Hematopoietic multipotent progenitor cell (in vitro differentiated cells): Measurements from ENCODE around the gene PBX2. TPM values are rescaled to one million over a fixed set of nuclear protein-coding genes. Genes with fewer than 3 reads are reported as not detected.
"Not testable (repeated sequence)": the region's sequence is repeated elsewhere in the genome, so short reads cannot be mapped to it uniquely, and the experiment has no call there.

Source experiments
- DNase-seq, 3 donors: peaks; one replicate each; pipeline ENCODE4 v3.0.0-alpha.2; 2011 to 2015; ENCODE audit warnings: low read depth in 2 of 3, low spot score in 2 of 3
- small RNA-seq: library from RNA; depleted of rRNA; stranded (forward); fragments of <200 nt; gene quantifications from one replicate; pipeline ENCODE3, GENCODE V24; 2012
- total RNA-seq: library from RNA; depleted of rRNA; stranded (reverse); fragments of >200 nt; gene quantifications from one replicate; pipeline ENCODE4 v1.2.3, GENCODE V29; 2012

Gene PBX2
- total RNA-seq, 1 donor, result 75.9 TPM

DNA sequence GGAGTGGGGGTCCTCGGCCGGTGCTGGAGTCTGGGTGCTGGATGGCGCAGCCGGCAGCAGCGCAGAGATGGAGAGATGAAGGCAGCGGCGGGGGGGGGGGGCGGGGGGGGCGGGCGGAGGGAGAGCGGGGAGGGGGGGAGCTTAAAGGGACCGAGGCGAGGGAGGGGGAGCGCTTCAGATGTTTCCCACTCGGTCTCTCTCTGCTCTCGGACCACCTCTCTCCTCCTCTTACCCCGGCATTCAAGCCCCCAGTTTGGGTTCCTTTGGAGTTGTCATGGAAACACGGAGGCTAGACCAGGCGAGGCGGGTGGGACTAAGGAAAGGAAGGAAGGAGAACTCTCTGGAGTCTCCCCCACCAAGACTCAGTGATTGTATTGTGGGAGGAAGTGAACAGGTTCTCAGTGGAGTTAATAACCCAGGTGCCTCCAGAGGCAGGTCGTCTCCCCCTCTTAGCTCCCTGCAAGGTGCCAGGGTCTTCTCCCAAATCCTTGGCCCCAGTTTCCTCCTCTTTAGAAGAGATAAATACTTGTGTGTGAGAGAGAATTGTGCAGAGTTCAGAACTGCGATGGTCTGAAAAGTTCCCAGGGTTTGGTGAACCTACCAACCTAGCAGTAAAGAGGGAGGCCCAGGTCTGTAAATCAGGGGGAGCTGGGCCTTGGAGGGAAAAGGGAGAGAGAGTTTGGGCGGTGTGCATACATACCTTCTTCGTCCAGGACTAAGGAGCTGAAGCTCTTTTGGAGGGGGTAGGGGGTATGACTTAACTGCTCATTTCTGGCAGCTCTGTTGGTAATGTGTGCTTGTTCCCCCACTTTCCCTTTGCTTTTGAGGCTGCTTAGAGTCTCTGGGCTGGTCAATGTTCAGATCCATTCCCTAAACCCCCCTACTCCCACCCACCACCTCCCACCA lies 37.9 kb downstream of the PBX2 start, which contains the start of gene PRRT1:
PRRT1 (minus strand) TSS at position 77 of the 906 bp plus-strand sequence. CDS start 112 bp downstream, outside the sequence.
- no peak for DNase-seq

DNA sequence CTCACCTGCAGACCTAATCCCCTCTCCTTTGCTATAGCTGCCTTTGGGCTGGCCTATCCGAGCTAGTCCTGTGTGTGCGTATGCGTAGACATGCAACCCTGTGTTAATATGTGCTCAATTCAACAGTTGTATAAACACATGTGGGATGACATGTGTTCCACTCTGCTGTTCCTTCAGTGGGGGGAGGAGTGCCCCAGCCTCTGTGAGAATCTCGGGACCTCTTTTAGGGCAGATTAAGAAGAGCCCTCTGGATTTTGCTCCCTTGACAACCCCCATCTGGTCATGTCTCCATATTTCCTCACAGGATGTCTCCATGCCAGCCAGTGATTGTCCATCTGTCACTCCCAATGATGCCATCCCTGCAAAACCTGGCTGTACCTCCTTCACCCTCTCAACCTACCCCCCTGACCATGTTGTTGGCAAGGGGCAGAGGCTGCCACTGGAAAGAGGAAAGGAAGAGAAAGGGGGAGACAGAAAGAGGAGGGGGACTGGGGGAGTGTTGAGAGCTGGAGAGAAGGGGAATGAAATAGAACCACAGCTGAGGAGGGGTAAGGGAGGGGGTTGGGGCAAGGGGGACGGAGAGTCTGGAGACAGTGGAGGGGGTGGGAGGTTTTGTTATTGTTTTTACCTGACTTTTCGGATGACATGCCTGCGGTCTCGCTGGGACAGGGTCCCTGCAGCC lies 38.7 kb downstream of the PBX2 start:
- no peak for DNase-seq

DNA sequence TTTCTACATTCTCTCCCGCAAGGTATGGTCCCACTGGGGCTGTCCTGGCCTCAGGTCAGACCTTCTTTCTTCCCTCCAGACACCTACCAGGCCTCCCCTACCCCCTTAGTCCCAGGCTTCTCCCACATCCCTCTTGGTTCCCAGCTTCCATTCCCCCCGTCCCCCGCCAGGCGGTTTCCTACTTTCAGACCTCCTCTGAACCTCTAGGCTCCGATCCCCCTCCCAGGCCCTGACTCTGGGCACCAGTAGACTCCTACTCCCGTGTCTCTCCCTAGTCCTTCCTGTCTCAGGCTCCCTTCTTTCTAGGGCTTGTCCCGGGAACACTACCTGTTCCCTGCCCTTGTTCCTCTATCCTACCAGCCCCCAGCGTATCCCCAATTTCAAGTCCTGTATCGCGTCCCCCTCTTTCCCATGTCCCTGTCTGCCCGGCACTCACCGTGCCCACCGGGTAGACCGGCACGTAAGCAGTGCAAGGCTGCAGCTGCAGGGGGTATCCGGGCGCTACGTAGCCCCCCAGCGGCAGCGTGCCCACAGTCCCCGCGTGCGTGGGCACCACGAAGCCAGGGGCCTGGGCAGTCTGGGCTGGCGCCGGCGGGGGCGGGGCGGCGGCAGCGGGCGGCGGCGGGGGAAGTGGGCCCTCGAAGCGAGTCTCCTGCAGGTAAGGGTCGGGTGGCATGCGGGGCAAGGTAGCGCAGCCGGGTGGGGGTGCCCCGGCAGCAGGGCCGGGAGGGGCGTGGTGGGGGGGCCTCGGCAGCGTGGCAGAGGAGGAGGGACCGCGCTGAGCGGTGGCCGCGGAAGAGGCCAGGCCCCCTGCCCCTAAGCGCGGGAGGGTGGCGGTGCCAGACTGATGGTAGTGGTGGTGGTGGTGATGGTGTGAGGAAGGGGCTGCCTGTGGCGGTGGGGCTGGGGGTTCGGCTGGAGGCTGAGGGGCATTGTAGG lies 39.8 kb downstream of the PBX2 start:
- no peak for DNase-seq

DNA sequence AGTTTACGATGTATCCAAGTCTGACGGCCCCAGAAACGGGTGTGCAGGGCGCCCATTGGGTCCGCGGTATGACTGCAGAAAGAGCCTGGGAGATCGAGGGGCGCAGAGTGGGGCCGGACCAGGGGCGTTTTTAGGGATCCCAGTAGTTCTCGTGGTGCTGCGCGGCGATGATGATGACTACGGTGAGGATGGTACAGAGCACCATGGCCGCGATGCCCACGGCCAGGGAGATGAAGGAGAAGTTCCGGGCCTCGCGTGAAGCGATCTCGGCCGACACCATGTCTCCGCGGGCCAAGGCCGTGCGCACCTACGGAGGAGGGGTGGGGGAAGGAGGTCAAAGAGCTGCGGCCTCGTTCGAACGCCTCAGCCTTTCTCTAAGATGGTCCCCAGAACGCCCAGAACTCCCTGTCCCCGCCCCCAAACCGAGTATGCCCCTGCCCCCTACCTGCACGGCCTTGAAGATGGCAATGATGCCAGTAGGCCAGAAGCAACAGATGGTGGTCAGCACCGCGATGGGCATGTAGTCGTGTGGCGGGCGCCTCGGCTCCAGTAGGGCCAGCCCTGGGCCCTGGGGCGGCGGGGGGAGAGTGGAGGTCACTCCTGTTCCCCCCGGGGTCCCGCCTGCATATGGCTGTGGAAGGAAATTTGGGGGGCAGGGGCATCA lies 40.8 kb downstream of the PBX2 start:
- no peak for DNase-seq

DNA sequence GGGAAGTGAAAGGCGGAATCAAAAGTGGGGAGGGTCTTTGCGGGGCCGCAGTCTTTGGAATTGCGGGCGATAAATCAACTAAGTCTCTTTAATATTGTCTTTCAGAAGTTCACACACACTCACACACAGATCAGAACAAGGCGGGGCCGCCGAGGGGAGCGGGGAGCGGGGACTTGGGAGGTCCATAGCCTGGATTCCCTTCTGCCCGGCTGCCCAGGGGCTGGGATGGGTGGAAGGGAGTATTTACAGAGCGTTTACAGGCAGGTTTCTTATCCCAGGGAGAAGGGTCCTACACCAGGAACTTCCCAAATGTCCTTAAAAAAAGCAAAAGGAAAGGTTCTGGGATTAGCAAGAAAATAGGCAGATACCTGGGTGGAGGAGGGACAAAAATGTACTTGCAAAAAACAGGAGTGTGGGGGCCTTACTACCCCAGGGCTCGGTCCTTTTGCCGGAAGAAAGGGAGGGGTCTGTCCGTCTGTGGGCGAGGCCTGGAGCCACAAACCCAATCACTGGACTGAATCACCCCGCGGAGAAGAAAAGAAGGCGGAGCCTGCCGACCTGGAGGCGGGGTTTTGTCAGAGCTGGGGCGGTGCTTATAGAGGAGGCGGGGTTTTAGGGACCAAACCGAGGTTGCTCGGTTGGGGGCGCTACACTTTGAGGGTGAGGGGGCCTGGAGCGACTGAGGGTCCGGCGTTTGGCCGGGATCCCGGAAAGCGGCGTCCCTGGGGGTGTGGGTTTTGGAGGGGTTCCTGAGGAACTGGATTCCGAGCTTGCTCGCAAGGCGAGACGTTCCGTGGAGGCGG lies 41.5 kb downstream of the PBX2 start:
- DNase-seq, result peak in 2 of 3 donors; percentile 85 to 93

DNA sequence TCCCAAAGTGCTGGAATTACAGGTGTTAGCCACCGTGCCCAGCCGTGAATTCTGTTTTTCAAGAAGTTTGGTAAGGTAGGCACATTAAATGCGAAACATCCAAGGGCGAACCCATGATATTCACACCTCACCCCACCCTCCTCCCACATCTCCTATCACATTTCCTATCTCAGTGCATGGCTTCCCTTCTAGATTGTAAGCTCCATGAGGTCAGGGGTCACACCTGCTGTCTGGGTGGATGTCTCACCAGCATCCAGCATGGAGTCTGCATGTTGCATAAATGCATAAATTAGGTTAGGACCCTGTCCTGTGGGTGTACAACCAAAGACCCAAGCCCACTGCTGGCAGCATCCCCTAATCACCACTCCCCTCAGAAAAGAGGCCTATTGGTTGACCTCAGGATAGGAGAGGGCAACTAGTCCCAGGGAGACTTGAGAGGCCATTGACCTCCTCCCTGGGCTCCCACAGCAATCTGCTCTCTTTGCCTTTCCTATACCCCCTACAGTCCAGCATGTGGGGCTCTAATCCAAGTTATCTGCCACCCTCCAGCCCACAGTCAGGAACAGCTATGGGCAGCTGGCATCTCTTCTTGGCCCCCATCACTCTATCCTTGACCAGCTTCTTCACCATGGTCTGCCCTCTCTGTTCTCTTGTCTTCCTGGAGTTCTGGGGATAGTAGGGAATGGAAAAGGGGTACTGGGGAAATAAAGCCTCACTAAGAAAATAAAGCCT lies 42.4 kb downstream of the PBX2 start:
- peak in 1 of 3 donors; percentile 36 for DNase-seq

DNA sequence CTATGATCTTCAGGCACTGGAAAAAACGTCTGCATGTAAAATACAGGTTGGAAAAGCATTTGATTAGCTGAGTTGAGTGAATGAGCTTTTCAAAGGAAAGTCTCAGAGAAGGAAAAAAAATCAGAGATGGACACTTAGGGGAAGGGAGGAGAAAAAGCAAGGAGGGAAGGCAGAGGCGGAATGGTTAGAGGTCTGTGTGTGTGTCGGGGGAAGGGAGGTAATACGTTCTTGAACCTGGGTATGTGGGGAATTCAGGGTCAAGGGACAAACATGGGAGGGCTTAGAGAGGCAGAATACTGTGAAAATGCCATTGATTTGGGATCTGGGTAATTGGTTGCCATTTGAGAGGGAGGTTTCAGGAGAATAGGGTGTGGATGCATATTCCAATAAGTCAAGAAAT lies 43.3 kb downstream of the PBX2 start:
- DNase-seq, result no peak

DNA sequence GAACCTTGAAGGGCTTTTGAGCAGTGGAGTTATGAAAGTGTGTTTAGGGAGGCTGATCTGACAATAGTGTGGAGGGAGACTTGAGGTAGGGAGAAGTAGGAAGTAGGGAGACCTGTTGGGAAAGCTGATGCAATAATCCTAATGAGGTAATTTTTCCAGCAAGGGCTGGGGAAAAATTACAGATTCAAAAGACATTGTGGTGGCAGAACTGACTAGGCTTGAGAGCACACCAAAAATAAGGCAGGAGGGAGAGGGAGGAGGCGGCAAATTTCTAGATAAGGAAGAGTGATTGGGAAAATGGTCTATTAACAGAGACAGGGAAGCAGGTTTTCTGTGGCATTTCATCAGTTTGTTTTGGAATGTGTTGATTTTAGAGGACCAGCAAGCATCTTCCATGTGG lies 43.7 kb downstream of the PBX2 start:
- DNase-seq, result no peak

DNA sequence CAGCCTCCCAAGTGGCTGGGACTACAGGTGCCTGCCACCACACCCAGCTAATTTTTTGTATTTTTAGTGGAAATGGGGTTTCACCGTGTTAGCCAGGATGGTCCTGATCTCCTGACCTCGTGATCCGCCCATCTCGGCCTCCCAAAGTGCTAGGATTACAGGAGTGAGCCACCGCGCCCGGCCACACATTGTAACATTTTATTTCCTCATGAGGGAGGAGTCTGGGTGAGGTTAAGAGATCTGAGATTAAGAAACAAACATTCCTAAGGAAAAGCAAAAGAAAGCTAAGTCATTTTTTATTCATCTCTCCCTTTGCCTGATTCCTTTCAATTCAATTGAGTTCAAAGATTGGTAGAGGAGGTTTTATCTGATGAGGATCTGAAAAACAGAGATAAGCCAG lies 45.8 kb downstream of the PBX2 start:
- DNase-seq, result not testable (repeated sequence)

DNA sequence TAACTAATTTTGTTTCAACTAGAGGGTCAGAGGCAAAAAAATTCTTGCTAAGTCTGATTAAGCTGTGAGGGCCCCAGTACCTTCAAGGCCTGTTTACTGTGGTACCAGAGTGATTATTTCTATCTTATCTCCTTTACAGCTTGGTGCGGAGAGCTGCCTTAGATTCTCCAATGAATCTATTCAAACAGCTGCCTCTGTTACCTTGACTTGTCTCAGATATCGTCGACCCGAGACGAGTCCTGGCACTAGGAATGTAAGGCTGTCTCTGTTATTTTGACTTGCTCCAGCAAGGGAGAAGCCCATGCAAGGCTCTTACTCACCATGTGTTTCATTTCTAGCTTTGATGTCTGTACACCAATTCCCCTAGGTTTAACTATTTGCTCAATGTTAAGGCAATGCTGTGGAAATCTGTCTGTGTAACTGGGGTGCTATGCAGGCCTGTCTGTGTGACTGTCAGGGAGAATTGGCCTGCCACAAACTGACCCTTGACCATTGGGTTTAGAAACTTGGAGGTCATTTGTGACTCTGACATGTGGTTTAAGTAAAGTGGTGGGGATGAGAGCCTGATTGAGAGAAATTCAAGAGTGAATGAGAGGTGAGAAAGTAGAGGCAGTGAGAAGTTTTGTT lies 49.5 kb downstream of the PBX2 start:
- no peak for DNase-seq

DNA sequence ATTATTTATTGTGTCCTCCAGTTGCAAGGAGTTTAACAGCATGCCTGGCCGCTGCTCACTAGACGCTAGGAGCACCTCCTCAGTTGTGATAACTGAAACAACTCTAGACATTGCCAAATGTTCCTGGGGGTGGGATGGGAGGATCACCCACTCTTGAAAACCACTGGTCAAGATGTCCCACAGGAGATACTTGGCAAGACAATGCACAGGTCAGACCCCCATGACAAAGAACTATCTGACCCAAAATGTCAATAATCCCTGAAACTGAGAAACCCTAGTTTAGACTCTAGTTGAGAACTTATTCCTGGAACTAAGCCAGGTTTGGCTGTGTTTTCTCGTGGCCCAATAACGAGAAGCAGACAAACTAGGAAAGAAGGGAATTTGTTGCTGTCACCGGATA lies 50.4 kb downstream of the PBX2 start:
- DNase-seq, result no peak

DNA sequence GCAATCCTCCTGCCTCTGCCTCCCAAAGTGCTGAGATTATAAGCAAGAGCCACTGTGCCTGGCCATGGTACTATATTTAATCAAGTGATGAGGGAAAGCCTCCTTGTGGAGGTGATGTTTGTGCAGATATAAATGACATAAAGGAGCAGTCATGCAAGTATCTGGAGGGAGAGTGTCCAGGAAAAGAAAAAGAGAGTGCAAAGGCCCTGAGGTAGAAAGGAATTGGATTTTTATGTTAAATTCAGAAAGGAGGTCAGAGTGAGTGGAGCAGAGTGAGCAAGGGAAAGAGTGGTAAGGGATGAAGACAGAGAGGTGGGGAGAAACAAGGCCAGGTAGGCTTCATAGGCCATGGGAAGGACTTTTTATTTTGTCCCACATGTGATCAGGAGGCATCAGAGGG lies 52.5 kb downstream of the PBX2 start:
- DNase-seq, result no peak

Small RNAs within 50 kb of the gene (small RNA-seq; reads per million reads assigned to genes)
- gene AL662884.1 (not detected), gene MIR6833 (not detected)

Other genes with a start within 250 kb of the PBX2 start
- 0.54 TPM for gene CFB, start 244.1 kb downstream of the PBX2 start, total RNA-seq
- gene NELFE, start 231.2 kb downstream of the PBX2 start, total RNA-seq, result 44.7 TPM
- 62.7 TPM for gene SKIC2, start 231.0 kb downstream of the PBX2 start, total RNA-seq
- 36.4 TPM for gene DXO, start 218.1 kb downstream of the PBX2 start, total RNA-seq
- gene C4A, start 208.1 kb downstream of the PBX2 start, total RNA-seq, result 5.9 TPM
- 4.6 TPM for gene C4B, start 175.4 kb downstream of the PBX2 start, total RNA-seq
- gene CYP21A2, start 151.8 kb downstream of the PBX2 start, total RNA-seq, result 0.27 TPM
- gene TNXB, start 80.9 kb downstream of the PBX2 start, total RNA-seq, result 1.1 TPM
- 49.8 TPM for gene ATF6B, start 62.0 kb downstream of the PBX2 start, total RNA-seq
- 4.0 TPM for gene FKBPL, start 59.9 kb downstream of the PBX2 start, total RNA-seq
- gene PRRT1, start 38.3 kb downstream of the PBX2 start, total RNA-seq, result 0.27 TPM
- 30.2 TPM for gene PPT2, start 36.1 kb downstream of the PBX2 start, total RNA-seq
- gene EGFL8, start 25.6 kb downstream of the PBX2 start, total RNA-seq, result 5.1 TPM
- 41.7 TPM for gene AGPAT1, start 14.1 kb downstream of the PBX2 start, total RNA-seq
- 29.1 TPM for gene RNF5, start 11.8 kb downstream of the PBX2 start, total RNA-seq
- 0.81 TPM for gene AGER, start 5.9 kb downstream of the PBX2 start, total RNA-seq
- 58.7 TPM for gene GPSM3, start 2.4 kb upstream of the PBX2 start, total RNA-seq
- gene NOTCH4, start 33.9 kb upstream of the PBX2 start, total RNA-seq, result 3.5 TPM
- gene TSBP1, start 181.7 kb upstream of the PBX2 start, total RNA-seq, result not detected
- not detected for gene BTNL2, start 217.0 kb upstream of the PBX2 start, total RNA-seq
- 969 TPM for gene HLA-DRA, start 249.7 kb upstream of the PBX2 start, total RNA-seq